Neural cell (in vitro differentiated cells): Measurements from ENCODE around the gene PALM3. TPM values are rescaled to one million over a fixed set of nuclear protein-coding genes. Genes with fewer than 3 reads are reported as not detected.

Experiments
- H2AFZ ChIP-seq: fragments of 200-600, 300-800 bp; sonication (generic), shearing (Covaris generic); 2 replicates; pipeline ENCODE4 v1.6.0; 2014; ENCODE audit warnings: low read depth, mild to moderate bottlenecking, antibody characterized with exemption, low read length, moderate library complexity
- H3F3A ChIP-seq: fragments of 200-600 bp; shearing (Covaris generic); 2 replicates; pipeline ENCODE4 v1.6.1; 2016; ENCODE audit warnings: mild to moderate bottlenecking, moderate library complexity, mixed read lengths, antibody characterized with exemption, low read length; ENCODE audit not compliant: insufficient read depth, poor library complexity, severe bottlenecking
- H3K27ac ChIP-seq: fragments of 200-600, 300-800 bp; sonication (generic), shearing (Covaris generic); 2 replicates; pipeline ENCODE4 v1.5.1; 2014; ENCODE audit warnings: mild to moderate bottlenecking, low read length, moderate library complexity
- H3K27me3 ChIP-seq: fragments of 300-800, 200-600 bp; sonication (generic), shearing (Covaris generic); 2 replicates; pipeline ENCODE4 v1.6.0; 2014; ENCODE audit warnings: mild to moderate bottlenecking, low read depth, low read length, moderate library complexity; ENCODE audit not compliant: insufficient read depth
- H3K36me3 ChIP-seq: fragments of 300-800, 200-600 bp; sonication (generic), shearing (Covaris generic); 2 replicates; pipeline ENCODE4 v1.5.1; 2014; ENCODE audit warnings: mild to moderate bottlenecking, antibody characterized with exemption, low read length, moderate library complexity; ENCODE audit not compliant: insufficient read depth
- H3K4me2 ChIP-seq: fragments of 300-800, 200-600 bp; sonication (generic), shearing (Covaris generic); 2 replicates; pipeline ENCODE4 v1.6.0; 2014; ENCODE audit warnings: mild to moderate bottlenecking, low read length
- H3K4me3 ChIP-seq: fragments of 300-800, 200-600 bp; sonication (generic), shearing (Covaris generic); 2 replicates; pipeline ENCODE4 v1.5.1; 2014; ENCODE audit warnings: mild to moderate bottlenecking, low read length, moderate library complexity
- H3K79me2 ChIP-seq: fragments of 200-600 bp; shearing (Covaris generic); replicated peaks from 2 replicates; pipeline ENCODE4 v1.6.0; 2014; ENCODE audit warnings: mild to moderate bottlenecking, low read length, moderate library complexity; ENCODE audit not compliant: insufficient read depth
- H3K9ac ChIP-seq: fragments of 300-800, 200-600 bp; sonication (generic), shearing (Covaris generic); 2 replicates; pipeline ENCODE4 v1.6.1; 2016; ENCODE audit warnings: mild to moderate bottlenecking, low read length, mixed read lengths
- H3K9me2 ChIP-seq: fragments of 200-600 bp; shearing (Covaris generic); 2 replicates; pipeline ENCODE4 v1.6.1; 2016; ENCODE audit warnings: mild to moderate bottlenecking, low read length, mixed read lengths; ENCODE audit not compliant: insufficient read depth
- H3K9me3 ChIP-seq: fragments of 200-600, 300-800 bp; sonication (generic), shearing (Covaris generic); 2 replicates; pipeline ENCODE4 v1.6.1; 2016; ENCODE audit warnings: mild to moderate bottlenecking, mixed run types, low read length, moderate library complexity, mixed read lengths
- H4K20me1 ChIP-seq: fragments of 200-600 bp; shearing (Covaris generic); 2 replicates; pipeline ENCODE4 v1.6.1; 2016; ENCODE audit warnings: mild to moderate bottlenecking, mixed run types; ENCODE audit not compliant: insufficient read depth
- CTCF ChIP-seq: fragments of 450-650 bp; IDR thresholded peaks from 2 replicates; pipeline ENCODE4 v1.5.1; 2014; ENCODE audit warnings: antibody characterized with exemption, mild to moderate bottlenecking, moderate library complexity; ENCODE audit not compliant: poor library complexity, severe bottlenecking
- EP300 ChIP-seq: fragments of 450-650 bp; conservative IDR thresholded peaks from 2 replicates; pipeline ENCODE4 v1.6.1; 2014; ENCODE audit warnings: antibody characterized with exemption, mild to moderate bottlenecking, moderate library complexity; ENCODE audit not compliant: poor library complexity, severe bottlenecking
- EZH2 ChIP-seq: fragments of 200-600, 300-800 bp; shearing (Covaris generic), sonication (generic); IDR thresholded peaks from 2 replicates; pipeline ENCODE4 v1.6.1; 2014; ENCODE audit warnings: antibody characterized with exemption, low read length, borderline replicate concordance, mild to moderate bottlenecking; ENCODE audit not compliant: insufficient read depth, poor library complexity, severe bottlenecking
- MXI1 ChIP-seq: fragments of 450-650 bp; conservative IDR thresholded peaks from 2 replicates; pipeline ENCODE4 v1.6.1; 2014; ENCODE audit warnings: antibody characterized with exemption, mild to moderate bottlenecking; ENCODE audit not compliant: poor library complexity, severe bottlenecking
- POLR2AphosphoS5 ChIP-seq: IDR thresholded peaks from 2 replicates; pipeline ENCODE4 v1.6.1; 2012
- RAD21 ChIP-seq: fragments of 450-650 bp; conservative IDR thresholded peaks from 2 replicates; pipeline ENCODE4 v1.6.1; 2014; ENCODE audit warnings: antibody characterized with exemption, mild to moderate bottlenecking, moderate library complexity
- REST ChIP-seq: IDR thresholded peaks from 2 replicates; pipeline ENCODE4 v1.6.1; 2012; ENCODE audit warnings: borderline replicate concordance
- SMC3 ChIP-seq: fragments of 450-650 bp; conservative IDR thresholded peaks from 2 replicates; pipeline ENCODE4 v1.6.1; 2014; ENCODE audit warnings: antibody characterized with exemption, mild to moderate bottlenecking, moderate library complexity; ENCODE audit not compliant: poor library complexity
- TAF1 ChIP-seq: IDR thresholded peaks from 2 replicates; pipeline ENCODE4 v1.6.1; 2012; ENCODE audit warnings: low read depth
- polyA plus RNA-seq: library from polyadenylated mRNA; depleted of rRNA; stranded (reverse); fragments of >200 nt; gene quantifications from 2 replicates; pipeline ENCODE4 v1.2.3, GENCODE V29; 2014

The PALM3 gene
- polyA plus RNA-seq, 1 donor from 2014 or later = 0.33 TPM

GRCh38 chr19:14053032-14053431 lies 8.8 kb downstream of the PALM3 start:
- Histone ChIP-seq H4K20me1 (no peaks in the 10 kb centered on the region), H3K9me3 (no peaks in the 10 kb centered on the region), H3K36me3 (no peaks in the 10 kb centered on the region), H2AFZ (no peak overlapping the region), H3K4me2 (no peak overlapping the region), H3F3A (no peaks in the 10 kb centered on the region), H3K4me3 (no peak overlapping the region), H3K9ac (no peak overlapping the region), H3K79me2 (no peaks in the 10 kb centered on the region), H3K27ac (no peak overlapping the region), H3K27me3 (peaks cover 1% of the 10 kb centered on the region), H3K9me2 (no peaks in the 10 kb centered on the region)
- no peak for TF ChIP-seq EZH2
- no peak for TF ChIP-seq CTCF
- TF ChIP-seq EP300 = no peak
- no peak for TF ChIP-seq TAF1
- TF ChIP-seq SMC3 = no peak
- TF ChIP-seq RAD21 = no peak
- TF ChIP-seq MXI1 = no peak
- no peak for TF ChIP-seq POLR2AphosphoS5

- TF ChIP-seq CTCF (no peak), POLR2AphosphoS5 (no peak), SMC3 (no peak), EP300 (no peak), TAF1 (no peak), RAD21 (no peak), EZH2 (no peak), REST (no peak), MXI1 (no peak)
Measured at GRCh38 chr19:14052470-14052869, 9.4 kb downstream of the PALM3 start.

More at GRCh38 chr19:14052470-14052869, 9.4 kb downstream of the PALM3 start:
- H3K4me2 ChIP-seq = no peak overlapping the region
- H3K36me3 ChIP-seq = no peaks in the 10 kb centered on the region
- no peaks in the 10 kb centered on the region for H3K9me3 ChIP-seq
- H3K27ac ChIP-seq = no peak overlapping the region
- H4K20me1 ChIP-seq = no peaks in the 10 kb centered on the region
- H3K4me3 ChIP-seq = no peak overlapping the region
- H3K79me2 ChIP-seq = no peaks in the 10 kb centered on the region
- no peak overlapping the region for H2AFZ ChIP-seq
- H3F3A ChIP-seq = no peaks in the 10 kb centered on the region
- no peaks in the 10 kb centered on the region for H3K9me2 ChIP-seq
- H3K9ac ChIP-seq = no peak overlapping the region
- no peaks in the 10 kb centered on the region for H3K27me3 ChIP-seq
